HG03139 (cell line): ENCODE results near the gene UGT1A5.
"Not testable (repeated sequence)": the region's sequence is repeated elsewhere in the genome, so short reads cannot be mapped to it uniquely, and the experiment has no call there.

Experiments used
- ATAC-seq: cut with Tn5 transposase; IDR thresholded peaks from one replicate; pipeline ENCODE4 v1.9.1; 2021; ENCODE audit not compliant: unreplicated experiment

Gene UGT1A5

DNA sequence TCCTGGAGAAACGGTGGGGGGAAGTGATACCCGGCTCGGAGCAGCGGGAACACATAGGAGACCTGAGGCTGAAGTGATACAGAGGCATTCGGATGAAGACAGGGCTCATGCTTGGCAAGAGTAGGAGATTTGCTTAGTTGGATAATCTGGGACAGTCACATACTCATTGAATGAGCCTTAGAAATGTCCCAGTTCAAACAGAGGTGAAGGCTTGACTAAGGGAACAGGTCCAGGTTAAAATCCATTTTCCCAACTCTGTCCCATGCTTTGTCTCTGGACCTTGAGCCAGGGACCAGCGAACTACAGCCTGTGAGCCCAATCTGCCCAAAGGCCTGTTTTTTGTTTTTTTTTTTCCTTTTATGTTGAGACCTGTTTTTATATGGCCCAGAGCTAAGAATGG, 18.7 kb upstream of the UGT1A5 start:
- no peak for ATAC-seq

DNA sequence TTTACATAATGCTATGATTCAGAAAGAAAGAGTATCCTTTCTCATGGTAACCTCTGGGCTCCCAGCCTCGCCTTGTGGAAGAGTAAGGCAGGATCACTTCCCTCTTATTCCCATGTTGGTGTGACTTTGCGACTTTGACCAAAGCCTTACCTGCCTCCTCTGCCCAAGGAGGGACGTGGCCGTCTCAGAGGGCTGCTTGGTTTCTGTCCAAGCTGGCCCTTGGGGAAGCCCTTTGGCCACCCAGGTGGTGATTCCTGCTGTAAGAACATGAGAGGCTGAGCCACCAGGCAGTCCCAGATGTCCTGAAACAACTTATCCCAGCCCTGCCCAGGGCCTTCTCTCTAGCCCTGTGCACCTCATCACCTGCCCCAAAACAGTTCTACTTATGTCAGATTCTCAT, 14.0 kb upstream of the UGT1A5 start:
- no peak for ATAC-seq

DNA sequence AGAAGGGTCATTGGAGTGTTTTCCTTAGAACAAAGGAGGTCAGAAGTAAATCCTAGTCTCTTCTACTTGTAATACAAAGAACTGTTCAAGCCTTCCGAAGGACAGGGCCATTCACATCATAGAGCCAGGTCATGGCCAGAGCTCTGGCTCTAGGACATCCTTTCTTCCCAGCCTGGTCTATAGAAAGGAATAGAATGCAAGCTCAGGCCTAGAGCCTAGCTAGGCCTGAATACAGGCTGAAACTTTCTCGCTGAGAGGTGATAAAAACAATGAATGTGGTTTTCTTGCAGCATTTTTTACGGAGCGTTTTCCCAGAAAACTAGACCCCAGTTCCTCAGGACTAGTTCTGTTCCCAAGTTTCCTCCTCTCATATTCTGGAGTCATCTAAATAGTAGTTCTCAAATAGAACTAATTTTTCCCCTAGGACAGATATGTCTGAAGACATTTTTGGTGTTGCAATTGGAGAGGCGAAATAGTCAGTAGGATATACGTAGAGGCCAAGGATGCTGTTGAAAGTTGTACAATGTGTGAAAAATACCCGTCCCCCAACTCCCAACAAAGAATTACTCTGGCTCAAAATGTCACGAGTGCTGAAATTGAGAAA, 13.2 kb upstream of the UGT1A5 start:
- no peak for ATAC-seq

DNA sequence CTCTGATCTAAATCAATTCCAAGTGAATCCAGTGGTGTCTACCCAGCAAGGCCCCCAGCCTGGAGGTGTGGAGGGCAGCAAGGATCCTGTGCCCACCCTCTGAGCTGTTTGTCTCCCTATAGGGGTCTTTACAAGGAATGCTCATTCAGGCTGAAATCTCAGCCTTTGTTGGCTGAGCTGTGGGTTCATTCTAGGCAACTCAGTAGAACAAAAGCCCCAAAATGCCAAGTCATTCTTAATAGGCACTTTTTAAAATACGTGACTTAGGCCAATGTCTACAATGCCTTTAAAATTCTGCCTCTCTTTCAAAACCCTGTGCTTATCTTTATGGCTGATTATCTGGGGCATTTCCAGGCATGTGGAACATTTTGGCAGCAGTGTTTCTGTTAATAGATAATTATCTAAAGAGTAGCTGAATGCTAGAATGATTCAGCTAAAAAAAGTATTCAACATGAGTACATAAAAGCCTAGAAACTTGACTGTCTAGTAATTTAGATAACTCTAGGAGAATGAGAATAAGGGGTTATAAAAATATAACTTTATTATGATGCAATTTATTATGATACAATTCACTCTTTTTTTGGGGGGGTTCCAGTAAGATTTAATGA, 12.6 kb upstream of the UGT1A5 start:
- ATAC-seq = no peak

DNA sequence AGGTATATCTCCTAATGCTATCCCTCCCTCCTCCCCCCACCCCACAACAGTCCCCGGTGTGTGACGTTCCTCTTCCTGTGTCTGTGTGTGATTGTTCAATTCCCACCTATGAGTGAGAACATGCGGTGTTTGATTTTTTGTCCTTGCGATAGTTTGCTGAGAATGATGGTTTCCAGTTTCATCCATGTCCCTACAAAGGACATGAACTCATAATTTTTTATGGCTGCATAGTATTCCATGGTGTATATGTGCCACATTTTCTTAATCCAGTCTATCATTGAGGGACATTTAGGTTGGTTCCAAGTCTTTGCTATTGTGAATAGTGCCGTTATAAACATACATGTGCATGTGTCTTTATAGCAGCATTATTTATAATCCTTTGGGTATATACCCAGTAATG, 11.9 kb upstream of the UGT1A5 start:
- not testable (repeated sequence) for ATAC-seq

DNA sequence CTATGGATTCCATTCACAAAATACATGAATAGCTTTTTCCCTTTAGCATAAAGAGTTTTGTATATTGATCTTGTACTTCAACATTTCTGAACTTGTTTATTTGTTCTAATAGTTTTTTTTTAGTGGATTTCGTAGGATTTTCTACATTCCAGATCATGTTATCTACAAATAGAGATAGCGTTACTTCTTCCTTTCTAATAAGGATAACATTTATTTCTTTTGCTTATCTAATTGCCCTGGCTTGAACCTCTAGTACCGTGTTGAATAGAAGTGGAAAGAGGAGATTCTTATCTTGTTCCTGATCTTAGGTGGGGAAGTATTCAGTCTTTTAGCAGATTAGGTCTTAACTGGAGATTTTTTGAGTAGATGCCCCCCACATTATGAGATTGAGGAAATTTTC, 10.5 kb upstream of the UGT1A5 start:
- ATAC-seq = no peak

DNA sequence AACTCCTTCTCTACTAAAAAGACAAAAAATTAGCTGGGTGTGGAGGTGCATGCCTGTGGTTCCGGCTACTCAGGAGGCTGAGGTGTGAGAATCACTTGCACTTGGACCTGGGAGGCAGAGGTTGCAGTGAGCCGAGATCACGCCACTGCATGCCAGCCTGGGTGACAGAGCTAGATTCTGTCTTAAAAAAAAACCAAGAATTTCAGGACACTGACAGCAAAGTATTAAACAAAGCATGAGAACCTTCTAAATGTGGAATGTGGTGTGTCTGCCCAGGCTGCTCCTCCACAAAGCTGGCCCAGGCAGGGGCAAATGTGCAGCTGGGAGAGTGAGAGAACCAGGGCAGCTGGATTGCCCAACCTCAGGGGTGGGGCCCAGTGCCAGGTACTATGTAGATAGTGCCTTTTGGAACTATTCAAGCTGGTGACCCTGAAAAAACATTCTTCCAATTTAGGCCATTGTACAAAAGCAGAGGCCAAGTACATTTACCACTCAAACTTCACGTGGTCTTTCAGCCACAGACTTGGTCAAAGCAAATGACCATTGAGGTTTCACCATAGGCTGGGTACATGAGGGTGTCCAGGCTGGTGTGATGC, 6.7 kb upstream of the UGT1A5 start:
- ATAC-seq = no peak

DNA sequence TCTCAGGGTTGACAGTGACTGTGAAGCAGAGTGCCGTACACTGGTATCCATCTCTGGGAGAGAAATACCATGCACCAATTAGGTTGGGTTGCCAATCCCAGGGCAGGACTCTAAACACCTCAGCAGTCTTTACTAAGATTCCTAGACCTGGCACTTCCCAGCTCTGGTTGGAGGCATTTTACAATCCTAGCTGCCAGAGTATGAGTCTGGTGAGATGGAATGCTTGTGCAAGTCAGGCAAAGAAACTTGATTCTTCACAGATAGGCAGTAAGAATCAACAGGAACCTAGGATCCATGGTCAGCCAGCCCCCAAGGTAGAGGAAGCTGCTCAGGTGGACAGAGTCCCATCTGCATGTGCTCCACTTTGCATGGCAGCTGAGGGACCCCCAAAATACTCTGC, 6.0 kb upstream of the UGT1A5 start:
- ATAC-seq = no peak

DNA sequence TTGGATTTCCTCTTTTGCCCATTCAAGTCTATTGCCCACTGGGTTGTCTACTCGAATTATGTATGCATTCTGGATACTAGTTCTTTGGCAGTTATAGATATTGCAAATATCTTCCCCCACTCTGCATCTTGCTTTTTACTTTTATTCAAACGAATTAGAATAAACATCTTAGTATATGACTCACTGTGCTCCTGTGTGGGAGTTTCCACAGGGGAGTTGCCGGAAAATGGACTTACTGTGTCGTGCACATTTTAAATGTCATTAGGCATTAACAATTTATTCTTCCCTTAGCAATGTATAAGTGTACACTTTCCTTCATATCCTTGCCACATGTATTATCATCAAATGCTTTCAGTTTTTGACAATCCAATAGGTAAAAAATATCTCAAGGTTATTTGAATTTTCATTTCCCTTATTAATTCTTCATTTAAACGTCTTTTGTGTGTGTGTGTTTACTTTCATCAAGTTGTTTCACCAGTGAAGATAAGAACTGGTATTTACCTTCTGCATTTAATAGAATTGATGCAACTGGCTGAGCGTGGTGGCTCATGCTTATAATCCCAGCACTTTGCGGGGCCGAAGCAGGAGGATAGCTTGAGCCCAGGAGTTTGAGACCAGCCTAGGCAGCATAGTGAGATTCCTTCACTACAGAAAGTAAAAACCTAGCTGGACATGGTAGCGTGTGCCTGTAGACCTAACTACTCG, 4.6 kb upstream of the UGT1A5 start:
- ATAC-seq = no peak

DNA sequence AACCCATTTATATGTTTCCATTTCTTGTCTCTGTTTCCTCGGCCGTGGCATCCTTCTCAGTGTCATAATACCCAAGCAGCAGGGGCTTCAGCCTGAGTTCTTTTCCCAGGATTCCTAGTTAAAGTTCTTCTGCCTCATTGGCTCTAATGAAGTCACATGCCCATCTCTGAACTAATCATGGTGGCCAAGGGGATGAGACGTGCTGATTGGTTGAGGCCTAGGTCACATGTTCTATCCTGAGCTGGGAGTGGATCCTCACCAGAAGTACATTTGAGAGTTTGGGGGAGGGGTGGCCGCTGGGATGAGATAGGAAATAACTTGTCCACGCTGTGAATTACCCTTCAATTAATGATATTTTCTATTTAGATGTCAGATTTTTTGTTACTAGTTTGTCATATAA, 3.8 kb upstream of the UGT1A5 start:
- no peak for ATAC-seq

DNA sequence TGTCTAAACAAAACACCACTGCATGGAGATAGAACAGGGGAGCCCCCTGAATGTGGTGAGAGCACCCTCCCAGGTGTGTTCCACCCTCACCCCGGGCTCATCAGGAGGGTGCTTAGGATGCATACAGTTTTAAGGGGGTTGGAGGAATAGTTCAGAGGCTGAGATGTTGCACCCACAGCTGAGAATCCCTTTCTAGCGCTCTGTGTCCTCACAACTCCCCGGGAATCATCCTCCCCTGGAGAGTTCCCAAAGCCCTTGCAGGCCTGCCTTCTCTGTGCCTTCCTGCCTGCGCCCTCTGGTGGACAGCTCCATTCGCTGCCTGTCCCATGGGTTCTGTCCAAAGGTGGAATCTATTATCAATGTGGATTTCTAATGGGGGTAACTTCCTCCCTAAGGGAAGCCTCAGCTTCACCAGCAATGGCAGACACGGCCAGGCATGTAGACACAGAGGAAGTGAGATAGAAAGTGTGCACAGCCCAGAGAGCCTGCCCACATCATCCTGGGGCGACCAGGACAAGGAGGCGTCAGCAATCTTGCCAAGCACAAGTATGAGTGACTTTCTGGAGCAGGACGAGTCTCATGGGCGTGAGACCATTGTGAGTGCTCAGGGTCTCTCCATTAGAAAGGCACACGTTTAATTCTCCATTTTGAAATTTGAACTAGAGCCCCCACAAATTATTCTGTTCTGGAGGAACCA, 1.2 kb upstream of the UGT1A5 start:
- ATAC-seq = no peak

DNA sequence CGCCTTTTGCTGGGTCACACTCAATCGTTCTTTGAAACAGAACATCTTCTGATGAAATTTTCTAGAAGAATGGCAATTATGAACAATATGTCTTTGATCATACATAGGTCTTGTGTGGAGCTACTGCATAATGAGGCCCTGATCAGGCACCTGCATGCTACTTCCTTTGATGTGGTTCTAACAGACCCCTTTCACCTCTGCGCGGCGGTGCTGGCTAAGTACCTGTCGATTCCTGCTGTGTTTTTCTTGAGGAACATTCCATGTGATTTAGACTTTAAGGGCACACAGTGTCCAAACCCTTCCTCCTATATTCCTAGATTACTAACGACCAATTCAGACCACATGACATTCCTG, 532 bp downstream of the UGT1A5 start:
- no peak for ATAC-seq

DNA sequence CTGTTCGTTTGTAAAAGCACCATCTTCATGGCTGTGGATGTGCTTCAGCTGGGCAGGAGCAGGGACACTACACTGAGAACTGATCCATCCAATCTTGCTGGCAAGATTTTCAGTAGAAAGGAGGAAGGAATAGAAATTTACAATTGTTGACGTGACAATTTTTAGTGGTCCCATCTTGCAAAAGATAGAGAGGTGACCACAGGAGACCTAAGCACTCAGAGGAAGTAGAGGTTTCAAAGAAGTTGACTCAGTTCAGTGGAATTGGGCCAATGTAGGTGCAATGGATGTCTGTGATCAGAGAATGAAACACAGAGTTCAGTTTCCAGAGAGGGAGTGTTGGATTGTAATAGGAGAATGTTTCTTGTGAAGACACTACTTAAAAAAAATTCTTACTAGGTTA, 1.4 kb downstream of the UGT1A5 start:
- ATAC-seq = no peak

DNA sequence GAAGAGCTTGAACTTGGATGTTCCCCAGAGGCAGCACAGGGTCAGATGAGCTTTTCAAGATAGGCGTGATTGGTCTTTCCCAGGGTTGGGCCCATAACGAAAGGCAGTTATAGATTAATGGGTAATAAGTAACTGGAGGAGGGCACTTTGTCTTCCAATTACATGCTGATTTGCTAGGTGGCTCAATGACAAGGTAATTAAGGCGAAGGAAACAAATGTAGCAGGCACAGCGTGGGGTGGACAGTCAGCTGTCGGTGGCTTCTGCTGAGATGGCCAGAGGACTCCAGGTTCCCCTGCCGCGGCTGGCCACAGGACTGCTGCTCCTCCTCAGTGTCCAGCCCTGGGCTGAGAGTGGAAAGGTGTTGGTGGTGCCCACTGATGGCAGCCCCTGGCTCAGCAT, 5.8 kb downstream of the UGT1A5 start, which contains the start of gene UGT1A4:
UGT1A4 (plus strand) TSS at position 185 of the 400 bp plus-strand sequence; CDS start at position 270, 85 bp downstream.
- ATAC-seq = no peak

DNA sequence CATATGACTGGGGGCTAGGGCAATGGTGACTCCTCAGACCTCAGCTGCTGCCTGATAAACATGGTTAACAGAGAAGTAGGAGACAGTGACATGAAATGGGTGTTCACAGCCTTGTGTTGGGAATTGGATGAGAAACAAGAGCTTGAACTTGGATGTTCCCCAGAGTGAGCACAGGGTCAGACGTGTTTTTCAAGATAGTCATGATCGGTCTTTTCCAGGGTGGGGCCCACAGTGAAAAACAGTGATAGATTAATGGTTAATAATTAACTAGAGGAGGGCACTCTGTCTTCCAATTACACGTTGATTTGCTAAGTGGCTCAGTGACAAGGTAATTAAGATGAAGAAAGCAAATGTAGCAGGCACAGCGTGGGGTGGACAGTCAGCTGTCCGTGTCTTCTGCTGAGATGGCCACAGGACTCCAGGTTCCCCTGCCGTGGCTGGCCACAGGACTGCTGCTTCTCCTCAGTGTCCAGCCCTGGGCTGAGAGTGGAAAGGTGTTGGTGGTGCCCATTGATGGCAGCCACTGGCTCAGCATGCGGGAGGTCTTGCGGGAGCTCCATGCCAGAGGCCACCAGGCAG, 16.1 kb downstream of the UGT1A5 start, which contains the start of gene UGT1A3:
UGT1A3 (plus strand) TSS at position 320 of the 579 bp plus-strand sequence; CDS start at position 405, 85 bp downstream.
- no peak for ATAC-seq

DNA sequence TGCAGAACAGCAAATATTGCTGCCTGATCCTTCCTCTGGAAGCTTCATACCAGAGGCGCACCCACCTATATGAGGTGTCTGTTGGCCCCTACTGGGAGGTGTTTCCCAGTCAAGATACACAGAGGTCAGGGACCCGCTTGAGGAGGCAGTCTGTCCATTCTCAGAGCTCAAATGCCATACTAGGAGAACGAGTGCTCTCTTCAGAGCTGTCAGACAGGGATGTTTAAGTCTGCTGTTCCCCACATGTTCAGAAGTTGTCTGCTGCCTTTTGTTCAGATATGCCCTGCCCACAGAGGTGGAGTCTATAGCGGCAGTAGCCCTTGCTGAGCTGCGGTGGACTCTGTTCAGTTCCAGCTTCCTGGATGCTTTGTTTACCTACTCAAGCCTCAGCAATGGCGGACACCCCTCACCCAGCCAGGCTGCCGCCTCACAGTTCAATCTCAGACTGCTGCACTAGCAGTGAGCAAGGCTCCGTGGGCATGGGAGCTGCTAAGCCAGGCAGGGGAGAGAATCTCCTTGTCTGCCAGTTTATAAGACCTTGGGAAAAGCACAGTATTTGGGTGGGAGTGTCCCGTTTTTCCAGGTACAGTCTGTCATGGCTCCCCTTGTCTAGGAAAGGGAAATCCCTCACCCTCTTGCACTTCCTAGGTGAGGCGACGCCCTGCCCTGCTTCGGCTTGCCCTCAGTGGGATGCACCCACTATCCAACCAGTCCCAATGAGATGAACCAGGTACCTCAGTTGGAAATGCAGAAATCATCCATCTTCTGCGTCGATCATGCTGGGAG, 24.4 kb downstream of the UGT1A5 start:
- not testable (repeated sequence) for ATAC-seq

DNA sequence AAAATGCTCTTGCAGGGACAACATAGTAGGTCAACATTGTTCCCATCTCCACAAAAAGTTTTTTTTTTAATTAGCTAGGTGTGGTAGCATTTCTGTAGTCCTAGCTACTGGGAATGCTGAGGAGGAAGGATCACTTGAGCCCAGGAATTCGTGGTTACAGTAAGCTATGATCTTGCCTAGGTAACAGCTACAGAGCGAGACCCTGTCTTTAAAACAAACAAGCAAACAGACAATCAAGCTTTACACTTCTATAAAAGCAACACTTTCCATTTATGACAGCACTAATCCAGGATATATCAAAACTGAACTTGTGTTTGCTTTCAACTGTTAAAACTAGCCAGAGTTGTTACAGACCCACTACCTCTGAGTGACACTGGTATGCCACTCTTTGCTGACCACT, 28.2 kb downstream of the UGT1A5 start:
- no peak for ATAC-seq

DNA sequence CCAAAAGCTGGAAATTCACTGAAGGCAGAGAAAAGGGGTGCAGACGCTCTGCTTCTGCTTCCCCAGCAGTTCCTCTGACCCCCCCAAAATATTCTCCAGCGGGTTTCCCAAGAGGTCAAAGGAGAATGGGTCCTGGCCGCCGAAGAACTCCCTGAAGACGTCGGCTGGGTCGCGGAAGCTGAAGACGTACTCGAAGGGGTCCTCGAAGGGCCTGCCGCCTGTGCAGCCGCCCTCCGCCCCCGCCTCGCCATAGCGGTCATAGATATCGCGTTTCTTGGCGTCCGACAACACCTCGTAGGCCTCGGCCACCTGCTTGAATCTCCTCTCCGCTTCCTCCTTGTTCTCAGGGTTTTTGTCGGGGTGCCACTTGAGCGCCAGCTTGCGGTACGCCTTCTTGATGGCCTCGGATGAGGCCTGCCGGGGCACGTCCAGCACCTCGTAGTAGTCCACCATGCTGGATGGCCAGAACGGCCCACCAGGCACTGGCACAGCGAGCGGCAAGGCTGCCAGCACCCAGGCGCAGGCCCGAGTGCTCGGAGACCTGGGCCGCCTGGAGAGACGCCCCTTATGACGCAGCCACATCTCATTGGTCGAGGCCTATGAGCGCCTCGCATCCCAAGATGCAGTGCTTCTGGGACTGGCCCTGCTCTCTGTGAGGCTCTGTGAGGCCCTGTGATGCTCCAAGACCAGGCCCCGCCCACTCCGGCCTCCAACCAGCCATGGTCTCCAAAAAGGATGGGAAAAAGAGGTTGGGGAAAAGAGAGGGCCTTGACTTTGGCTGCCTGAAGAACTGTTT, 31.0 kb downstream of the UGT1A5 start:
- ATAC-seq = no peak

DNA sequence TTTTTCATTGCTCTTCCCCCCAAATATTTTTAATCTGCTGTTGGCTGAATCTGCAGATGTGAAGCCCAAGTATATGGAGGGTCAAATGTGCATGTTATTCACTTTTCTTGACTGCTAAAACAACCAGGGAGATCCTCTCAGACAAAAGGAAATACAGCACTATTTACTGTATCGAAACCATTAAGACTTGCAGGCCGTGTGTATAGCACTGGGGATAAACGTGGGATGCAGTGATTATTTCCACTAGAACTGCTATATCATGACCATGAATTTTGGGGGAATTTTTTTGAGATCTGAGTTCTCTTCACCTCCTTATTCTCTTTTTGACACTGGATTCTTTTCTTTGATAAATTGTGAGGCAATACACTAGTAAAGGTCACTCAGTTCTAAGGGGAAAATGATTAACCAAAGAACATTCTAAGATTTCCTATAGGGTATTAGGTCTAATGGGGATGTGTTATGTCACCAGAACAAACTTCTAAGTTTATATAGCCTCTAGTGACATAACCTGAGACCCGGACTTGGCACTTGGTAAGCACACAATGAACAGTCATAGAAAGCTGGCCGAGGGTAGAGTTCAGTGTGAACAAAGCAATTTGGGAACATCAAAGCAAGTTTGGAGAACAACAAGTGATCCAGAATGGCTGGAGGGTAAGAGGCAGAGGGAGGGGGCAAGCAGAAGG, 32.5 kb downstream of the UGT1A5 start:
- no peak for ATAC-seq
